Endometrial microvascular endothelial cells (primary cell): Measurements from ENCODE around the gene EYA4. TPM values are rescaled to one million over a fixed set of nuclear protein-coding genes. Genes with fewer than 3 reads are reported as not detected.

Source experiments
- in situ Hi-C: cut with HindIII; loops from 2 replicates; pipeline ENCODE4 v1.10.0; 2017; ENCODE audit warnings: low sequenced_read_pairs, low pct_unique_long_range_greater_than_20kb; ENCODE audit errors: inconsistent ontology term
- total RNA-seq: library from RNA; depleted of rRNA; stranded (reverse); fragments of >200 nt; gene quantifications from one replicate; pipeline ENCODE4 v1.2.3, GENCODE V29; 2015; ENCODE audit errors: inconsistent ontology term

The EYA4 gene
- total RNA-seq, 1 donor from 2014 or later = 0.09 TPM

DNA sequence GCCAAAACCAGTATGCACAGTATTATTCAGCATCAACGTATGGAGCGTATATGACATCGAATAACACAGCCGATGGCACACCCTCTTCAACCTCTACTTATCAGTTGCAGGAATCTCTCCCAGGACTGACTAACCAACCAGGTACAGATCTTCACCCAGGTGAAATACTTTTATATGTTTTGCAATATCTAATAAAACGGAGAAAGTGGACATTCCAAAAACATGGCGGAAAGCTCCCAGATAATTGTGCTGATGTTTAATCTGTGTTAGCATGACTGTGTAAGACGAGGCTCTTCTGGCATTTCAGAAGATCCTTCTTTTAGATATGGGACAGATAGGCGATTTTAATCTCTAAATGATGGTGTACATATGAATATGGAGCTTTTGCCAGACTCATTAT is 227.4 kb downstream of the EYA4 start:
- in situ Hi-C loops = no loop called here

DNA sequence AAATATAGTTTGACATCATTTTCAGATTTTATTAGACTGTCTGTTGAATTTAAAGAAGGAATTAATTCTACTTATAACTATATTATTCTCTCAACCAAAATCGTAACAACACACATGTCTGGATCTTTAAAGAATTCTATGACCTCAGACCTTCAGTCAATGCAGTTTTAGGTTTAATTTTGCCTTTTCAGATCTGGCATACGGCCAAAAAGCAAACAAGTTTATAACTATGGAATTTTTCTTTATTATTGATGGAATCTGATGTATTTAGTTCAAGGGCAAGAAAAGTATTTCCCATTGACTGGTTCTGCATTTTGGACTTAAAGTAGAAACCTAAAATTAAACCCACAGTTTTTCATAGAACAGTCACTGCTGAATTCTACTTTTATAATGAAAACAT is 233.4 kb downstream of the EYA4 start:
- in situ Hi-C loops = no loop called here

DNA sequence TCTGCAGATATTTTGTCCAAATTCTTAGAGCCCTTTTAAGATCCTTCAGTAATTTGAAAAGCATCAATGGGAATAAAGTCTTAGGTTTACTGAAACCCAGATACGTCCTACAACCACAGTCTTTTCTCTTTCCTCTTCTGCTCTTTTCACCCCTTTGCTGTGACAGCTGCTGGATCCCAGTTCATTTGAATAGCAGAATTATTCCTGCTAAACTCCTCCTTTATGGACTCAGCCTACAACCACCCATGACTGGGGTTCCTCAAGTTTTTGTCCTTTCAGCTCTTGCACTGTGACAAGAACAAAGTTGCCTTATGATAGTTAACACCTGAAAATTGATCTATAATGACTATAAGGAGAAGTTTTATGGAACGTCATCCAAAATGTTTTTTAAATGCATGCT is 237.5 kb downstream of the EYA4 start:
- in situ Hi-C loops = no loop called here

DNA sequence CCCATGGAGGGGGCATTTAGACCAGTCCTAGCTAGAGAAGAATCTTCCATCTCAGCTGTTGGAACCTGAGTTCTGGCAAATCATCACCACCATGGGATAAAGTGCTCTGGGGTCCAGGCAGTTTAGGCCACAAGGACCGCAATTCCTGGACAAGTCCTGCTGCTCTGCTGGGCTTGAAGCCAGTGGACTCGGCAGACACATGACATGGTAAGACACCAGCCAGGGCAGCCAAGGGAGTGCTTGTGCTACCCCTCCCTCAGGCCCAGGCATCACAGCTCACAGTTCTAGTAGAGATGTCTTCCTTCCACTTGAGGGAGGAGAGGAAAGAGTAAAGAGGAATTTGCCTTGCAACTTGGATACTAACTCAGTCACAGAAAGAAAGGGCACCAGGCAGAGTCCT is 246.0 kb downstream of the EYA4 start:
- in situ Hi-C loops = no loop called here

DNA sequence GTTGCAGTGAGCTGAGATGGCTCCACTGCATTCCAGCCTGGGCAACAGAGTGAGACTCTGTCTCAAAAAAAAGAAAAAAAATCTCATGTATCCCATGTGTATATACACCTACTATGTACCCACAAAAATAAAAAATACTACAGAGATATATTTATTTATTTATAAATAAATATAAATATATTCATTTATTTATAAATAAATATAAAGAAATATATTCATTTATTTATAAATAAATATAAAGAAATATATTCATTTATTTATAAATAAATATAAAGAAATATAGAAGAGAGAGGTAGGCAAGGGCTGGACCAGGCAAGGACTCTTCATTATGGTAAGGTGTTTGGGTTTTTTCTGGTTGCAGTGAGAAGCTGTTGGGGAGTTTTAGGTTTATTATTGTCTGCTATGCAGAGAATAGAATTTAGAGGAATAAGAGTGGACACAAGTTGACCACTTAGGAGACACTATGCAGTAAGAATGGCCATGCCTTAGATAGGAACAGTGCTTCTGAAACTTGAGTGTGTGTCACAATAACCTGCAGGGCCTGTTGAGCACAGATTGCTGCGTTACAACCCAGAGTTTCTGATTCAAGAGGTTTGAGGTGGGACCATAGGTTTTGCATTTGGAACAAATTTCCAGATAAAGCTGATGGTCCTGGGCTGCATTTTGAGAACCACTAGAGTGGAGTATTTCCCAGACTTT is 254.2 kb downstream of the EYA4 start:
- in situ Hi-C loops = no loop called here

DNA sequence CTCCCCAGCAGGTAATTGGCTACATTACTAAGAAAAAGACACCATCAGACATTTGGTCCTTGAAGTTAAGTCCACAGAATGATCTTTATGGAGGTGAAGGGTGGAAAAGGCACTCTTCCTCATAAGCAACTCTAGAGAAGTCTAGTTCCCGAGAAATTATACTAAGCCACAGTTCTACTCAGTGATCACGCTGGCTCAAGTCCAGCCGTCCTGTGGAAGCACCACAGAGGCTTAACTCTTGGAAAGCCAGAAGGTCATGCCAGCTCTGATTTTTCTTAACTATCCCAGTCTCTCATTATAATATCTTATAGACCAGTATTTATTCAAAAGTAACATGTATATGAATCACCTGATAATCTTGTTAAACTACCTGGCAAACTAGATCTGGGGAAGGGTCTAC is 258.5 kb downstream of the EYA4 start:
- in situ Hi-C loops = no loop called here

DNA sequence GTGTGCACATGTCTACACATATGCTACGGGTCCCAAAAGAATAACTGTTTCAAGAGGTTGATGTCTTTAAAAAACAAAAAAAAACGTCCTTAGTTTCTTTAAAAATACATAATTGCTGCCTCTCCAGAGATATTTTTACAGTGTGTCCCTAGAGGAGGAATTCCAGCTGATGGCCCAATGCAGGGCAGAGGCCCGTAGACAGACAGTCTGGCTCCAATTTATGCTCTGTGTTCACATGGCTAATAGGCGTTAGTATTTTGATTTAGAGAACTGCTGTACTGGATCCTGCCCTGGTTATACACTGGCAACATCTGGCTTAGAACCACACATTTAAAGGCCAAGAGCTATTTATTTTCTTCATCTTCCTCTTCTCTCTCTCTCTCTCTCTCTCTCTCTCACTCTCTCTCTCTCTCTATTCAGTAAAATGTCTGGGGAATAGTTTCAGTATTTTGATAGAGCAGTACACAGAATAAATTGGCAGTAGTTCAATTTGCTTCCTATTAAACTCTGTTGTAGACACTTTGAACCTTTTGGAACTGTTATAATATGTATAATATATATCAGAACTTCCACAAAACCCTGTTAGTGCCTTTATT is 260.6 kb downstream of the EYA4 start:
- in situ Hi-C loops = no loop called here

DNA sequence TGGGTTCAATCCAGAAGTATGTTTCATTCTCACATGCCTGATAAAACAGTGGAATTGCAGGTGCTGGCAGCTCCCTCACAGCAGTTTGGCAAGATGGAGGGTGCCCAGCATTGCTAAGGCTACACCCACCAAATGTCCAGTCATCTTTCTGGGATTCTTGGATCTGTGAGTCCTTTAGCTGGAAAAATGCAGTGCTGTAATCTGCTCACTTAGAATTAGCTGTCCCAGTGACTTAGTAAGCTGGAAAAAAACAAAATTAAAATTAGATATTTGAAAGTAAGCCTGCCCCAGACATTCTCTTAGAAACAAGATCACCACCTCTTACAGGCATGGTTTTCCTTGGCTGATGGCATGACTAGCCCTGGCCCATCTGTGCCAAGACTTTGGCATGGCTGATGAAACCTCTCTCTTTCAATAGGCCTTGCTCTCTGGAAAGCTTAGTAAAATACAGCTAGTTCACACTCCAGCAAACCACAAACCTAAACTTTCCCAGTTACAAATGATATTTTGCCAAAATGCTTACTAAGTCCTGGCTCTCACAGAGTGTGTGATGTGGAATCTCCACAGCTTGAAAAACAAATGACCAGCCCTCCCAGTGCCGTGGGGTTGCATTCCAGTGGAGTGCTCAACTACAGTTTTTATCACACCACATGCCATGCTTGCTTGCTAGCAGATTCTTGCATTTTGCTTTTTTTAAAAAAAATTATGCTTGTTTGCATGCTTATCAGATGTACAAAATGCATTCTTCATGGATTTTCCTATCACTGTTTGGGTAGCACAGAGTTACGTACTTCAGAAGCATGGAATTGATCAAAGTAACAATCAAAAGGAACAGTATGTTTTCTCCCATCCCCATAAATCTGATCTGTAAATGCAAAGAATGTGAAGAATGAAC is 261.5 kb downstream of the EYA4 start:
- in situ Hi-C loops = no loop called here

DNA sequence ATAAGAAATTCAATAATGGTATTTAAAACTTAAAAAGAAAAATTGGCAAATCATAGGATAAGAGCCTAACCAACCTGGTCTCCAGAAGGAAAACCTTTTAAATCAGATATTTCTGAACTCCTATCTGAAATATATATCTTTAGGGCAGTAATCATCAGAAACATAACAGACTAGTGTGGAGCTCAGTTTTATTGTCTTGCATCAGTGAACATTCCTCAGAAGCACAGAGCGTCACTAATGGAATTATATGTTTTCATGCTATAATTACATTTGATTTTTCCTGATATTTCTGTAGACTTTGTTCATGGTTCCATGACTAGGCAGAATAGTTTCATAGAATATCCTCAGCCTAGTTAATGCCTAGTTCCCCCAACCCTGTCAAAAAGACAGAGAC is 262.2 kb downstream of the EYA4 start:
- in situ Hi-C loops = no loop called here

DNA sequence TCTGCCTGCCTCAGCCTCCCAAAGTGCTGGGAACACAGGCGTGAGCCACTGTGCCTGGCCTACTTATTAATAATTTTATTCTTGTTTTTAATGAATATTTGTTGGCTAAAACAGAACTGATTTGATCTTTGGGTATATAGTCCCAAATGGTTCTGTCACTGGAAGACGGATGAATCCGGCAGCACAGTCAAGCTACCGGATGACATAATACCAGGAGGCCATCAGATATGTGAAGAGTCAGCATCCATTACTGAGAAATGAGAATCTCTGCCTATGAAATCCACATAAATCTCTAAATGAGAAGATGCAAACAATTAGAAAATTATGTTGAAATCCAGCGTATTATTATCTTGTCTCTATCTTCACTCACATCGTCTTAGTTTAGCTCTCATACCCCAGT is 263.0 kb downstream of the EYA4 start:
- in situ Hi-C loops = no loop called here

DNA sequence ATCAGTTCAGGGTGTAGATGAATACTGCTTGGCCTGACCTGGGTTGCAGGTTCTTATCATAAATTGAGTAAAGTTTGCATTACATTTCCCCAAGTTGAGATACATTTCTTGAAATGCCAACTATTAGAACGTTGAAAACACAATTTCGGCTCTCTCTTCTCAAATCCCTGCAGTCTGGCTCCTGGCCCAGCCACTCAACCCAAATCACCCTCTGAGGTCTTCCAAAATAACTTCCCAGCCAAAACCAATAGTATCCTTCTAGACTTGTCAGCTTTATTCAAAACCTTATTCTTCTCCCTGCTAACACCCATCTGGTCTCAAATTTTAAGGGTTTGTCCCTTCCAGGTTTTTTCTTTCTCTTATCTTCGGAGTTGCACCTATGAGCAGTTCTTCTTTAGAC is 263.6 kb downstream of the EYA4 start:
- in situ Hi-C loops = no loop called here

DNA sequence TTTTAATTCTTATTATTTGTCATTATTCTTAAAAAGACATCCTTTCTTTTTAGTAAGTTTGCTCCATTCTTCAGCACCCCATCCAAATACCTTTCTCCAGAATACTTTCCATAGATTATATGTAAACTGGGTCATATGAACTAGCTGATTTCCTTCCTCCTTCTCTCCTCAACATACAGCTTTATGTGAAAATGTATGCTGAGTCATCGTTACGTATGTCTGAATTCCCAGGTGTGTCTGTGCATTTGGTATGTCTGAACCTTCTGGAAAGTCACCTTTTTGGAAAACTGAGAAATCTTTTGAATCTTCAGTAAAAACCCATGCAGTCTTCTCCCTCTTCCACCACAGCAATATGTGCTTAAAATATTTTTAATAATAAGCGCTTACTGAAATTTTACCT is 264.5 kb downstream of the EYA4 start:
- in situ Hi-C loops = no loop called here

DNA sequence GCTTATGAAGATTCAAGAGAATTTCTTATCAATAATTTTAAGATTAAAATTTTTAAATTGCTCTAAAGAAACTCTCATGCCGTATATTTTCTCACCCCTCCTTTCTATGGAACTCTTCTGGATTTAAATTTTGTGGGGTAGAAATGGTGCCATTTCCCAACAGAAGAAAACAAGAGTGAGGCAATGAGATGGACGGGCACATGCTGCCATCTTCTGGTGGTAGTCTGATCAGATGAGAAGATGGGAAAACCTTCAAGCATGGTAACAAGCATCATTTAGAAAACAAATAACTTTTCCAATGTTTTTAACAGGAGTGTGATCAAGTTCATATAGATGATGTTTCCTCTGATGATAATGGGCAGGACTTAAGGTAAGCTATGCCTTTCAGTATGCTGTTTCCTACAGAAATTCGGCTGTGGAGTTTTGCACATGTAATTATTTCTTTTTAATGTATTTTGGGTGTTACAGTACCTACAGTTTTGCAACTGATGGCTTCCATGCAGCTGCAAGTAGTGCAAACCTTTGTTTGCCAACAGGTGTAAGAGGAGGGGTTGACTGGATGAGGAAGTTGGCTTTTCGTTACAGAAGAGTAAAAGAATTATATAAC is 271.4 kb downstream of the EYA4 start:
- in situ Hi-C loops = no loop called here

DNA sequence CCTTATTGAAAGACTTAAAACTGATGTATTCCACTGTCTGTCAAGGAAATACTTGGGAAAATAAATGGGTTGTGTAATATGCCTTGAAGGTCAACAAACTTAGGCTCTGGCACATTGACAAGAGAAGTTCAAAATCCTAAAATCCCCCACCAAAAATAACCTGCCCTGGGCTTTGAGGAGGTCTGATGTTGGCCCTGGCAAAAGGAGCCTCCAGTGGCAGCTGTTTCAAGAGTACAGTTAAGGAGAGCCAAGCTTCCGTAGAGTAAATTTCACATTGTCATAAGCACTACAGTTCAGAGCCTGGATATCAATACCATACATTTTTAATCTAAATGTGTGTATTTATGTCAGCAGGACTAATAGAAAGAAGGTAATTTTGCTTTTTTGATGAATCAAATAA is 282.7 kb downstream of the EYA4 start:
- in situ Hi-C loops = no loop called here

DNA sequence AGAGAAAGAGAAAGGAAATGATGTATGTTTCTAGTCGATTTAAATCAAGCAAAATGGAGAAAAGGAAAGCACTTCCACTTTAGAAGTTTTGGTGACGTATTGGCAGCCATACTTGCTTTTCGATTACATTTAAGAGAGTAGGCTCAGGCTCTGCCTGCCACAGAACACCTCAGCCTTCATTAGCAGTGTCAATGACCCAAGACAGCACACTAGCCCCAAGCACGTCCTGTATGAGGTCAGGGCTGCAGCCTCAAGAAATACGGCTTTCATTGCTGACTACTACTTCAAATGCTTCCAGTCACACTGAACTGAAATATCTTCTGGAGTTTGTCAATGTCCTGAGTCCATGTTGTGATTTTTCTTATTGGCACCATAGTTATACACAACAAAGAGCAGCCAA is 285.3 kb downstream of the EYA4 start:
- in situ Hi-C loops = no loop called here

DNA sequence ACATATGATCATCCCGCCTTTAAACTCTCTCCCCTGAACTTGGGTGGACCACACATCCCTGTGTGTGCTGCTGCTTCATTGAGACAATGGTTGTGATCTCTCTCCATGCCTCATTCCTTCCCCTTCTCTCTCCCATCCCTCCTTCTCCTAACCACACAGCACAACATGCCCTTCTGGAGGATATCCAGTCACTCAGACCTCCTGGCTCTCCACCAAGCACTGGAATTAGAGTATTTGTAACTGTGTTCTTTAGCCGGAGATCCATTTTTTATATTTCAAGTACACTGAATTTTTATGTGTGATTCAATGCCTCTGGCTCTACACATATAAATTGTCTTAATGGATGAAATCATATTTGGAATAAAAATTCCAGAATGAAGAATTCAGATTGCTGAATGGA is 287.4 kb downstream of the EYA4 start:
- in situ Hi-C loops = no loop called here

DNA sequence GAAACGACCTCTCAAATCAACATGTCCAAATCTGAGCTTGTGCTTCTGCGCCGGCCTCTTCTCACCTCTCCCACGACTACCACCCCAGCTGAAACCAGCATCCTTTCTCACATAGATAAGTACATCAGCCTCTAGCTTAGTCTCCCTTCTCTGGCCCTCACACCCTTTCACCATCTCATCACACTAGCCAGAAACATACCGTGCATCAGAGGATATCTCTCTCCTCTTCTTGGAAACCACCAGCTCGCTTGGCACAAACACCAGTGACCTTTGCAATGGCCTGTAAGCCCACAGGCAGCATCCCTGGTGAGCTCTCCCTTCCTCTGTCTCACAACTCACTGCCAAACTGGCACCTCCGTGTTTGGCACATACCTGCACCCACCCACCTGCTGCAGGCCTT is 291.8 kb downstream of the EYA4 start:
- in situ Hi-C loops = no loop called here

DNA sequence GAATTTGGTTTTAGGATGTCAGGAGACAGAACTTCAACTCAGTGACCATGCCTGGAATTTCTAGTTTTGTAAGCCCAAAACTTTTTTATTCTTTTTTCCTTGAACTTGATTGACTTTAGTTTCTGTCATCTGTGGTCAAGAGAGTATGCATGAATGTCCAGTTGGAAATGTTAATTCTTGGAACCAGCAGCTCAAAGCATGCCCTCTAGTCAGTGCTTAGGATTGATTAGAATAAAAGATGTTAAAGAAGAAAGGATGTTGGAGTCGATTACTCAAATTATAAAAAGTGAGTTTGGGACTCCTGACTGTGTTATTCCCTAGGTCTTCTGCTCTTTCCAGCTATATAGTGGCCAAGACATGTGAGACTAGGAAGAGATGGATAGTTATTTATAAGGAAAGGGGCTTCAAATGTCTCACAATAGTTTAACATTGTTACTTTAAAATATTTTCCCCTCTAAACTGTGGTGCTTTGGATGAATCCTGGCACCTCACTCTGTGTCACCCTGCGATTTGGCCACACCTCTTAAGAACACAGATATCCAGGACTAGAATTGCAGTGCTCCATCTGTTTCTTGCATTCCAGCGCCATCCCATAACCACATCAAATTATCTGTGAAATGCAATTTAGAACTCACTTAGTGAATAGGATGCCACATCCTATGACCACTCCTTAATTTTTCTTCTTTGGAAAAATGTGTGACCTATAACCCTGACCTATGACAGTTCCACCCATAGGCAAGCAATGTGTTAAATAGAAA is 298.5 kb downstream of the EYA4 start:
- in situ Hi-C loops = no loop called here

DNA sequence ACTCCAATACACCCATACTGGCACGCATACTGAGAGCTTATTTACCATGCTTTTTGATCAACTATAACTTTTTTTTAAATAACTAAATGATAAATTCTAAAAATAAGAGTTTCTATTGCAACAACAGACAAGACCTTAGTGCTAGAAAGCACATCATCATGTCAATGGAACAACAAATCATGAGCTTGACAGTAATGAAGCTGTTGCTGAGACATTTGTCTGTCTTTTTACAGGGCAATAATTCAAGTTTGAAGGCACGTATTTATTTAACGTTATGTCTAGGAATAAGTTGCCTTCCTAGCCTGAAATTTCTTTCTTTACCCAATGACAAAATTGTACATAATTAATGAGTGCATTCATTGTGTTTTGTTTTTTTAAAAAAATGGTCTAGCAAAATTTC is 299.2 kb downstream of the EYA4 start:
- in situ Hi-C loops = no loop called here
